CD4-positive, alpha-beta T cell treated with Interleukin-1 beta for 1 hour (primary cell): ENCODE results near the gene POR.
"Not testable (repeated sequence)": the region's sequence is repeated elsewhere in the genome, so short reads cannot be mapped to it uniquely, and the experiment has no call there.

Experiments used
- DNase-seq, 2 donors: peaks; one replicate each; pipeline ENCODE4 v3.0.0-alpha.2; 2020 to 2022

Gene POR

DNA sequence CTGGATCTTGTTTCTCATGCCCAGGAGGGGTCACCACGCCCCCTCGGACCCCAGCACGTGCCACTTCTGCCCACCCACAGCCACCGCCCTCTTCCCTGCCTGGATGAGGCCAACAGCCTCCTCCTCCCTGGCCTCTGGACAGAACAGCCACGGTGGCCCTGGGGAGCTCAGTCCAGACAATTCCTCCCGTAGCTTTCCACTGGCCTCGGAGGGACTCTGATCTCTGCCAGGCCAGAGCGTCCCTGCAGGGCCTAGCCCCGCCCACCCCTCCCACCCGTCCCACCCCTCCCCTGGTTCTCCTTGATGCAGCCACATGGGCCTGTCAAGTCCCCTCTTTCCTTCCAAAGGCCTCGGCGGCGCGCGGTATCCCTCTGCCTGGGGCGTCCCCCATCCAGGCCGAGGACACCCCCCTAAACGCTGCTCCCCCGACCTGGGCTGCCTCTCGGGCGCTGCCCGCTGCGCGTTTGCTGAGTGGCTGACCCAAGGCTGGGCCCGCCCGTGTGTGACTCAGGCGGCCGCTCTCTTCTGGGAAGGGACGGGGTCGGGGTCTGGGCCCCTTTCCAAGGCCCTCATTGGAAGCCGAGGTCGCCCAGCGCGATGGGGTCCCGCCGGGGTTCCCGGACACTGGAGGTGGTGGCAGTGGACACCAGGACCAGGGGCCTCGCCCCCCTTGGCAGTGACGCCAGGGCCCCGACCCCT is 78.9 kb downstream of the POR start:
- DNase-seq: no peak

DNA sequence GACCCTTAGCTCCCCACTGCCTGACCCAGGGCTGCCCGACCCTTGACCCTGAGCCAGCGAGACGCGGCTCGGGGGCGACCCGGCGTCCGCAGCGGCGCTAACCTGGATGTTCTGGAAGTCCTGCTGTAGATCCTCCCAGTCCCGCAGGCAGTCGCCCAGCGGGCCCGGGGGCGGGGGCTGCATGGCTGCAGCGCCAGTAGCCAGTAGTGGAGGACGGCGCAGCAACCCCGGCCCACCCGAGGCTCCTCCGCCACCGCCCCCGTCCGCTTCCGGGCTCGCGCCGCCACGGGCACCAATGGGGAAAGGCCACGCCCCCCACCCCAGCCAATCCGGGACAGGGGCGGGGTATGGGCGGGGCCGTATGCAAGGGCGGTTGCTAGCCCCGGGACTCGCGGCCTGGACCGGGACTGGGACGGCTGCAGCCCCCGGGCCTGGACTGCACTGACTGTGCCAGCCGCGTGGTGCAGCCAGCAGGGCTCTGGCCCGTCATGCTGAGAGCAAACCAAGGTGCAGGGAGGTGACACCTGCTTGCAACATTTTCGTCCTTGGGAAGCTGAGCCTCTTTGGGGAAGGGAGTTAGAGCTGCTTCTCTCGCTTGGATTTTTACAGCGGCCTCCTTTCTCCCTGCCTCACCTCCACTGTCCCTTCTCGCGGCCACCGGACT is 79.6 kb downstream of the POR start, which contains the start of gene TMEM120A:
Gene TMEM120A (minus strand): TSS at position 208 of the 664 bp plus-strand sequence. CDS start 25 bp downstream, at position 183.
- DNase-seq: peak; percentile 91 to 93

DNA sequence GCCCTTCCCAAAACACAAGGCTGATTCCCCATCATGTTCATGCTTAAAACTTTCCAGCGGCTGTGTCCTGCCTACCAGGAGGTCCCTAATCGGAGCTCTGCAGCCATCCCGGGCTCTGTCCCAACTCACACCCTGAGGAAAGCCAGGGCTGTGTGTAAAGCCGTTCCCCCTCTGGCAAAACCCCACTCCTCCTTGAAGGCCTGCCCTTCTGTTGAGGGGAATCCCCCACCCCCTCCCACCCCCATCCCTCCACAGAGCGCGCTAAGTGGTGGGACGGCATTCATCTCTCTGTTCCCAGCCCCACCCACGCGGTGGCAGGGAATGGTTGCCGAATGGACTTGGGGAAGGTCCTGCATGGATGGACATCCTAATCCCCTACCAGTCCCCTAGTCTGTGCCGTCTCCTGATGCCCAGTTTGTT is 80.1 kb downstream of the POR start:
- DNase-seq: no peak

DNA sequence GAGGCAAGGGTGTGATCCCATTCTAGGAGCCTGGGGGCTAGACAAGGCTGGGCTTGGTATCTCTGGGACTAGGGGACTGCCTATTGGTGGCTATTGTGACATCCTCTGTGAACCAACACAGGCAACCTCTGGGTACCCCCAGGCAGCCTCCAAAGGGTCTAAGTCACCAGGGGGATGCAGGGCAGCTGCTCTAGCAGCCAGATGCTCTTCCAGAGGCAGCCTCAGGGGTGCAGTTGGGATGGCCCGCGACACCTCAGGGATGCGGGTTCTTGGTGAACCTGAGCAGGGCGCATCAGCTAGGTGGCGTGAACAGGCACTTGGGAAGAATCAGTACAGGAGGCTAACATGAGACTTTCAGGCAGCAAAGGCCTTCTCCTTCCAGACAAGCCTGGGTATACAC is 81.0 kb downstream of the POR start:
- DNase-seq: no peak

DNA sequence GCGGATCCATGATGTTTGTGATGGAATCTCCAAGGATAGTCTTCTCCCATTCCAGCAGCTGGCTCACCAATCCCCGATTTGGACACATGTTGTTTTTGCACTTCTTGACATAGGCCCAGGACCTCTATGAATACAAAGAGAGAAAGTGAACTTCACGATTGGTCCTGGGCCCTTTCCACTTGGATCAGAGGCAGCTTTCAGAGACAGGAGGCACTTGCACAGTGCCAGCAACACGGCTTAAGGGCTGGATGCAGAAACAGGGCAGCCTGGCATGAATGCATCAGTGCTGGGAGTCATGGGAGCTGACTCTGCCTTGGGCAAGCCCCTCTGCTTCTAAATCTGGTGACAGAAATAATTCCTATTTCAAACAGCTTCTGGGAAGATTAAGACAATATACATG is 81.5 kb downstream of the POR start:
- DNase-seq: no peak

DNA sequence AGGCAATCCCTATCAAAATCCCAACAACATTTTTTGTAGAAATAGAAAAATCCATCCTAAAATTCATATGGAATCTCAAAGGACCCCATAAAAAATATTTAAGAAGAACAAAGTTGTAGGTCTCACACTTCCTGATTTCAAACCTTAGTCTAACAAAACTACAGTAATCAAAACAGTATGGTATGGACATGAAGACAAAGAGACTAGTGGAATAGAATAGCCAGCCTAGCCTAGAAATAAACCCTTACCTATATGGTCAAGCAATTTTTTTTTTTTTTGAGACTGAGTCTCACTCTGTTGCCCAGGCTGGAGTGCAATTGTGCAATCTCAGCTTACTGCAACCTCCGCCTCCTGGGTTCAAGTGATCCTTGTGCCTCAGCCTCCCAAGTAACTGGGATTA is 83.1 kb downstream of the POR start:
- DNase-seq: no peak

DNA sequence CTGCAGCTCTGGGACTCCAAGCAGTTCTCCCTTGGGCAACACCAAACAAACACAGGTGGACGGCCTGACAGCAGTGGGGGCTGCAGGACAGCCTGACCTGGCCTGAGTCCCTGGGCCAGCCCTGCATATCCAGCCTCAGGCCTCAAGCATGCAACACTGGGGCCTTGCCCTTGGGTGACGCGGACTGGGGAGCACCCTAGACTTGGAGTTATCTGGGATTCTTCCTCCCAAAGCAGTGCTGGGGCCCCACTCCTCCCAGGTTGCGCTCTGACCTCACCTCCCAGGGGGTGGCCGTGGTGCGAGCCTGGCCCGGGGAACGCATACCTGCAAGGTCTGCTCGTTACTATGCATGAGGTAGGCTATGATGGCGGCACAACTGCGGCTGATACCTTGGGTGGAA is 85.6 kb downstream of the POR start:
- DNase-seq: no peak

DNA sequence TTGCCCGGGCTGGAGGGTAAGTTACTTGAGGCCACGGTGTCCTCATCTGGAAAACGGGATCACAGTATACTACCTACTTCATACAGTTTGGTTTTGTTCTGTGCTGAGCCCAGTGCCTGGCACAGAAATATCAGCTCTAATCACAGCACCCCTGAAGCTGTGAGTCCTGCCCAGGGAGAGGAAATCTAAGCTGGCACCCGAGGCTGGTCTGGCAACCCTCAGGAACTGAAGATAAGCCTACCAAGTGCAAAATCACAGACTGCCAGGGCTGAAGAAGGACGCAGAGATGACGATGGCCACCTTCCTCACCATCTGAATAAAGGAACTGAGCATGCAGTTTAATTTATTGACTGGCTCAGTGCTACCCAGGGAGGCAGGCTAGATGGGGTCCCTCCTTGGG is 87.2 kb downstream of the POR start:
- DNase-seq: no peak

DNA sequence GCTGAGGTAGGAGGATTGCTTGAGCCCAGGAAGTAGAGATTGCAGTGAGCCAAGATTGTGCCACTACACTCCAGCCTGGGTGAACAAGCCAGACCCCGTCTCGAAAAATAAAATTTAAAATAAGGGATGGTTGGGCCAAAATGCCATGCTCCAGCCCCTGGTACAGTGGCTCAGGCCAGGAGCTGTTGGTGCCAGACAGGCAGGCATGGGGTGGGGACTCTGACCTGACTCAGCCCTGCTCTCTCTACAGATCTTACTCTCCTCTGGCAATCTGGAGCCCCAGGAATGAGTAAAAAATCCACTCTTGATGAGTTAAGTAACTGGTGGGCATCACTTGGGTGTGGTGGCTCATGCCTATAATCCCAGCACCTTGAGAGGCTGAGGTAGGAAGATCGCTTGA is 87.9 kb downstream of the POR start:
- DNase-seq: no peak

DNA sequence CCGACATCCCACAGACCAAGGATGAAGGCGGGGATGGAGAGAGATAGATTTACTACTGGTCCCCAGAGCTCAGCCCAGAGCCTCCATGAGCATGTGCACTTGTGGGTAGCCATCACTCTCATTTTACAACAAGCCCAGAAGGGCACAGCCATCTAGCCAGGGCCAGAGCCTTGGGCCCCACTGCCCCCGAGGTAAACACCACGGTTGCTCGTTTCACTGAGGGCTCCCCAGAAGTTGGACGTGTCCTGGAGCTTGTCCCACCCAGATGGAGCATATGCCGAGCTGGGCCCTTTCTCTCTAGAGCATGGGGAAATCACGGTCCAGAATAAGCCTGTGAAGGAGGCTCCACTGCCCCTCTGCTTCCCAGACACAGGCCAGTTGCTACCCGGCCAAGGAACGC is 88.4 kb downstream of the POR start:
- DNase-seq: no peak

DNA sequence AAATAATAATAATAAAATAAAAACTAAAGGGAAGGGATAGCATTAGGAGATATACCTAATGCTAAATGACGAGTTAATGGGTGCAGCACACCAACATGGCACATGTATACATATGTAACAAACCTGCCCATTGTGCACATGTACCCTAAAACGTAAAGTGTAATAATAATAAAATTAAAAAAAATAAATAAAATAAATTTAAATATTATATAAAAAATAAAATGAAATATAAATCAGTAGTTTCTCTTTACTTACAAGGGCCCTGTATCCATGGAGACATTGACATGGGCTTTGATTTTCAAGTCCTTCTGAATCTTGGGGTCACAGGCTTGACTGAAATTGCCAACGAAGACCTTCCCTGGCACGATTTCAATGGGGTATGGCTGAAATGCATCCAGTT is 90.0 kb downstream of the POR start:
- DNase-seq: not testable (repeated sequence)

DNA sequence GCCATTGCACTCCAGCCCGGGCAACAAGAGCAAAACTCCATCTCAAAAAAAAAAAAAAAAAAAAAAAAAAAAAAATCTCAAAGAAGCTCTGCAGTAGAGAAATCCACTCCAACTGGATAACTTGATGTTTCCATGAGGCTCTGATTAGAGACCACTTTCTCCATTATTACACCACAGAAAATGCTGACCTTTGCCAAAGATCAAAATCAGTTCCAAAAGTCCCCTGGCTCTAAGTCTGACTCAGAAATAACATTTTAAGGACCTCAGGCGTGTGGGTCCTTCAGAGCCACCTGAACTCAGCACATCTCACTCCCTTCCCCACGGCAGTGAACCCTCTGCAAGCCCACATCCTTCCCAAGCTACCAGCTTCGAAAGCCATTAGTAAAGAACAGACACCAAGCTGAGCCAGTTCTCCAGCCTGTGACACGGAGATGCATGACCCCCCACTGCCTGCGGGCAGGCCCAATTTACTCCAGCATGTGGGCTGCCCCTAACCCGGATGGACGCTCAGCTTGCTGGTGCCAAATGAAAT is 93.3 kb downstream of the POR start:
- DNase-seq: peak in 1 of 2 donors; percentile 21

DNA sequence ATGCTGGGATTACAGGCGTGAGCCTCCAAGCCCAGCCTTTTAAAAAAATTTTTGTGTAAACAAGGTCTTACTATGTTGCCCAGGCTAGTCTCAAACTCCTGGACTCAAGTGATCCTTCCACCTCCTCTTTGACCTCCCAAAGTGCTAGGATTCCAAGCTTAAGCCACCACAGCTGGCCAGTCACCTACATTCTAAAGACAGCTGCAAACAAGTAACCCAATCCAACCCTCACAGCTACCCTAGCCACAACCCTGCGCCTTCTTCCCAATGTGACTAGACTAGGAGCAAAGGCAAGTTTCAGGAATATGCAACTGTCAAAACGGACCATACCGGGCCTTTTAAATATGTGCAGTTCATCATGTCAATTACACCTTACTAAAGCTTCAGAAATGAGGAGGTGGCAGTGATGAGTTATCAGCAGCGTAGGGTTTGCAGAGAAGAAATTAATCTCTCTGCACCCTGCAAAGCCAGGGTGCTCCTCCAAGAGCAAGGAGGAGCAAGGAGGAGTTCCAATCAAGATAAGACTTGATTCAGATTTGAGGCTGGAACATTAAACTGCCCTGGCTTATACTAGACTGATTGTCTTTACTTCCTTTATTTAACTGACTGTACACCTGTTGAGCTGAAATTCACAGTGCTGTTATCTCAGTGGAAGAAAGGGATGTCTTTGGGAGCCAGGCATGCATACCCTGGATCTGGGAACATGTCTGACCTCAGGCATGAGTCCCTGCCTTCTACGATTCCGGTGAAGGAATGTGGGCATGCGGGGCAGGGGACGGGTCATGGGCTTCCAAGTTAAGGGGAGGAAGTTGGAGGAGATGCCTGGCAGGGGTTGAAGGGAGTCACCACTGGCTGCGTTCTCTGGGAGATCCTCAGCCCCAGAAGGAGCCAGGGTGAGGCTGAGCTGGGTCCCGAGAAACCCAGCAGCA is 95.0 kb downstream of the POR start:
- no peak for DNase-seq

DNA sequence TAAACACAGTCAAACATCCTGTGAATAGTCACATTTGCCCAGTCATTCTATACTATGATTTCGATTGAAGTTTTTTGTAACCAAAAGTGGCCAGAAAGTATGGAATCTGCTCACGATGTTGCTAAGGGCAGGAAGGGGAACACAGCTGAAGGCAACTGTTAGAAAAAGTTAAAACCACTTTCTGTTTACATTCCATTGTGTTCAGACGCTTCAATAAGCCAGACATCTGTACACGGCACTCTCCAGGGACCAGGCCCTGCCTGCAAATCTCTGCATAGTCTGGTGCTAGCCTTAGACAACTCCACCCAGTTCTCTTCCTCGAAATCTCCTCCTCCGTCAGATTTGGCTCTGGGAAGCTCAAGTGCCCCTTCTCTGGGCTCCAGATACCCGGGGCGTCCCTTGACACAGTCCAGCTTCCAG is 96.5 kb downstream of the POR start:
- no peak for DNase-seq

DNA sequence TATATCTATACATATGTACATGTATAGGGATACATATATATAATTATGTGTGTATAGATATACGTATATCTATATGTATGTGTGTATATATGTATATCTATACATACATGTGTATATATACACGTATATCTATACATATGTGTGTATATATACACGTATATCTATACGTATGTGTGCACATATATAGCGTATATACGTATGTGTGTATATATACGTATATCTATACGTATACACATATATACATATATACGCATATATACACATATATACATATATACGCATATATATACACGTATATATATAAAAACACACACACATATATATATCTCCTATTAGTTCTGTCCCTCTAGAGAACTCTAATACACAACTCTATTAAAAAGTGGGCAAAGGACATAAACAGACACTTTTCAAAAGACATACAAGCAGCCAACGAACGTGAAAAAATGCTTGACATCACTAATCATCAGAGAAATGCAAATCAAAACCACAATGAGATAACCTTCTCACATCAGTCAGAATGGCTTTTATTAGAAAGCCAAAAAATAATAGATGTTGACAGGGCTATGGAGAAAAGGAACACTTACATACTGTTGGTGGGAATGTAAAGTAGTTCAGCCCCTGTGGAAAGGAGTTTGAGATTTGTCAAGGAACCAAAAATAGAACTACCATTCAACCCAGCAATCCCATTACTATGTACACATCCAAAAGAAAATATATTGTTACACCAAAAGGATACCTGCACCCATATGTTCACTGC is 101.4 kb downstream of the POR start:
- no peak for DNase-seq

DNA sequence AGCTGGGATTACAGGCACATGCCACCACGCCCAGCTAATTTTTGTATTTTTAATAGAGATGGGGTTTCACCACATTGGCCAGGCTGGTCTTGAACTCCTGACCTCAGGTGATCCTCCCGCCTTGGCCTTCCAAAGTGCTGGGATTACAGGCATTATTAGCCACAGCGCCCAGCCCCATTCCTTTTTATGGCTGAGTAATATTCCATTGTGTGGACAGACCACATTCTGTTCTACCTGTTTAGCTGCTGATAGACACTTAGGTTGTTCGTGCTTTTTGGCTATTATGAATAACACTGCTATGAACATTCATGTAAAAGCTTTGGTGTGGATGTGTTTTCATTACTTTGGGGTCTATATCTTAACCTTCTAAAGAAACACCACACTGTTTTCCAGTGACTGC is 103.6 kb downstream of the POR start:
- not testable (repeated sequence) for DNase-seq

DNA sequence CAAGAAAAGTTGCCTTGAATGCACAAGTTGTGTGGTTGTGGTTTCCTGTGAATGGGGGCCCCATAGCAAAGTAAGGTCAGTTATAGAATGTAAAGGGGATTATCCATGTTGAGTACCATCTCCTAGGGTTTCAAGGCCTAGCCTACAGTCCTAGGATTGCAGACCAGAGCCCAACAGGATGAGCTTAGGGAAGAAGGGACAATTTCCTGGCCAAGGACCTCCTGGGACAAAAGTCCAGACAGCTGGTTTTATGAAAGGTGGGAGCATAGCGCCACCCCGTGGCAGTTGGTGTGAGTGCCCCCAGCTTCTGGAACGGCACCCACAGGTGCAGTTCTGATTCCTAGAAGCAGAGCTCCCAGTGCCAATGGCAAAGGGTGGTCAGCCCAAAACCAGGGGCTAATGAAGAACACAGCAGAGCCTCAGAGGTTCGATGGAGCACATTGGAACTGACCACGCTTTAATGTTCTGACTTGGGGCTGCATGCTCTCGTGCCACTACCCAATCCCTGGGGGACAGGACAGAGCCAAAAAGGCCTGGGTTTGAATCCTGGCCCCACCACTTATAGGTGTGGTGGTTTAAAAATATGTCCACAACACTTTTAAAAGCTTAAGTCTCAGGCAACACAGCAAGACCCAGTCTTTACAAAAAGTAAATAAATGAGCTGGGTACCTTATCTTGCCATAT is 105.2 kb downstream of the POR start:
- DNase-seq: peak; percentile 63 to 69

DNA sequence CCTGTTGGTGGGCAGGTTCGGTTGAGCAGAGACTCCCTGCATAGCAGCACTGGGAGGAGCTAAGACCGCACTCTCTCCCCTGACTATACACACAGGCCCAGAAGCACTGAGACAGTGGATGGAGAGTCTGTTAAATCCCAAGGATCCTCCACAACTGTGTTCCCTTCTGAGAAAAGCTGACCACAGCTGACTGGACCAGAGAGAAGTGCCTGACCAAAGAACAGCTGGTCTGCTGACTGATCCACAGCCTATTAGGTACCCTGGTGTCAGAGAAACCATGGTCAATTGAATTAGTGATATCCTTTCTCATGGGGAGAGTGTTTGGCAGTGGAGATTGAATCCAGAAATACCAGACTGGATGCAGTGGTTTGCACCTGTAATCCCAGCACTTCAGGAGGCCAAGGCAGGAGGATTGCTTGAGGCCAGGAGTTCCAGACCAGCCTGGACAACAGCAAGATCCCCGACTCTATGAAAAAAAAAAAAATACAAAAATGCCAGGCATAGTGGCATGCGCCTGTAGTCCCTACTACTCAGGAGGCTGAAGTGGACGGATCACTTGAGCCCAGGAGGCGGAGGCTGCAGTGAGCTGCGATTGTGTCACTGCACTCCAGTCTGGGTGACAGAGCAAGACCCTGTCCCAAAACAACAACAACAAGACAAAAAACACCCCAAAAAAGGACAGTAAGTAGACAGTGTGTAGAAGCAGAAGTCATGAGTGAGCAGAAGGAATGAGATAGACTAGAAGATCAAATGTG is 107.2 kb downstream of the POR start:
- no peak for DNase-seq

DNA sequence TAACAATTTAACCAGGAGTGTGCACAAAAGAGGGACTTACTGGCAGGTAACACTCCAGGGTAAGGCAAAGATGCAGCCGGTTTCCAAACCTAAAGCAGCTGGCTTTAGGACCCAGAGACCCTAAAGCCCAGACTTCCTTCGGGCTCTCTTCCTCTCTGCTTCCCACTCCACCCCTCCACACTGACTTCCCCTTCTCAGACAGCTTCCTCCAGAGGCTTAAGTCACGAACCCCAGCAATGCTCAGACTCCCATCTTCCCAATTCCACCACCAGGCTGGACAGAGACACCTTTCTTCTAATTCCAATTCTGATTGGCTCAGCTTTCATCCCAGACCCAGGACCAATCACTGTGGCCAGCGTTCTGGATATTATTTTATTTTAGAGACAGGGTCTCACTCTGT is 108.0 kb downstream of the POR start:
- peak in 1 of 2 donors; percentile 24 for DNase-seq

DNA sequence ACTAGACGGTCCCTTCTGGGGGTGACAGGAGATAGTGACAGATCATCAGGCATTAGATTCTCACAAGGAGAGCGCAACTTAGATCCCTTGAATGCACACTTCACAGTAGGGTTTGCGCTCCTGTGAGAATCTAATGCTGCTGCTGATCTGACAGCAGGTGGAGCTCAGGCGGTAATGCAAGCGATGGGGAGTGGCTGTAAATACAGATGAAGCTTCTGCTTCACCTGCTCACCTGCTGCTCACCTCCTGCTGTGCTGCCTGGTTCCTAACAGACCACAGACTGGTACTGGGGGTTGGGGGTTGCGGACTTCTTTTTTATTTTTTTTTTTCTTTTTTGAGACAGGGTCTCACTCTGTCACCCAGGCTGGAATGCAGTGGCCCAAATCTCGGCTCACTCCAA is 114.7 kb downstream of the POR start:
- DNase-seq: not testable (repeated sequence)

DNA sequence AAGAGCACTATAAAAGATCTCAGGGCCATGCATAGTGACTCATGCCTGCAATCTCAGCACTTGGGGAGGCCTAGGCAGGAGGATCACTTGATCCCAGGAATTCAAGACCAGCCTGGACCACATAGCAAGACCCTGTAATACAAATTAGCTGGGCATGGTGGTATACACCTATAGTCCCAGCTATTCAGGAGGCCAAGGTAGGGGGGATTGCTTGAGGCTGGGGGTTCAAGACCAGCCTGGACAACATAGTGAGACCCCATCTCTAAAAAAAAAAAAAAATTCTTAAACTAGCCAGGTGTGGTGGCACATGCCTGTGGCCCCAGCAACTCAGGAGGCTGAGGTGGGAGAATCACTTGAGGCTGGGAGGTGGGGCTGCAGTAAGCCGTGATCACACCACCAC is 117.0 kb downstream of the POR start:
- no peak for DNase-seq
